Activated naive CD4-positive, alpha-beta T cell (primary cell): Measurements from ENCODE around the gene RASSF4.
A peak's percentile ranks its signal among the peaks of the same experiment; 100 is the strongest.

Experiments
- DNase-seq, 4 experiments: peaks; one replicate each; lab custom pipeline; 2025; lab: John Stamatoyannopoulos, UW

Gene RASSF4

DNA sequence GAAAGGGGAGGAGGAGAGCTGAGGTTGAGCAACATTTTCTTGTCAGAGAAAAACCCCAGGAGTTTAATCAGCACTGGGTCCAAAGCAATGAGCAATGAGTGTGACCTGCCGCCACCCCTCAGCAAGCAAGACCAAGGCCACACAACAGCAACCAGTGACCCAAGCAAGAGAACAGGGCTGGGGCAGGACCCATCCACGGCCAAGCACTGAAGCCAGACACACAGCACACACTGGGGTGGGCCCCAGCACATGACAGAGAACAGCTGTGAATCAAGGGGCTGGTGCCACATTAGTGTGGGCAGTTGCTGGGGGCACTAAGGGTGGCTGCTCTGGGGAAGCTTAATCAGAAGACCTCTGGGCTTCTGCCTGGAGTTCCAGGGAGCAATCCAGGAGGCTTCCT is 32.2 kb upstream of the RASSF4 start:
- DNase-seq = no peak

DNA sequence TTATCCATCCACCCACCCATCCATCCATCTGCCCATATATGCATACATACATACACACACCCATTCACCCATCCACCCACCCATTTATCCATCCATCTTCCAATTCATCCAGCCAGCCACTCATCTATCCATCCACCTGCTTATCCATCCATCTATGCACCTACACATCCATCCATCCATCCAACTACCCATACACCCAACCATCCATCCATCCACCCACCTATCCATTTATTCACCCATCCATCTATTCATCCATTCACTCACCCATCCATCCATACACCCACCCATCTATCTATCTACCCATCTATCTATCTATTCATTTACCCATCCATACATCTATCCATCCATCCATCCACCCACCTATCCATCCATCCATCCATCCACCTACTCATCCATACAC is 31.1 kb upstream of the RASSF4 start:
- DNase-seq = no peak

DNA sequence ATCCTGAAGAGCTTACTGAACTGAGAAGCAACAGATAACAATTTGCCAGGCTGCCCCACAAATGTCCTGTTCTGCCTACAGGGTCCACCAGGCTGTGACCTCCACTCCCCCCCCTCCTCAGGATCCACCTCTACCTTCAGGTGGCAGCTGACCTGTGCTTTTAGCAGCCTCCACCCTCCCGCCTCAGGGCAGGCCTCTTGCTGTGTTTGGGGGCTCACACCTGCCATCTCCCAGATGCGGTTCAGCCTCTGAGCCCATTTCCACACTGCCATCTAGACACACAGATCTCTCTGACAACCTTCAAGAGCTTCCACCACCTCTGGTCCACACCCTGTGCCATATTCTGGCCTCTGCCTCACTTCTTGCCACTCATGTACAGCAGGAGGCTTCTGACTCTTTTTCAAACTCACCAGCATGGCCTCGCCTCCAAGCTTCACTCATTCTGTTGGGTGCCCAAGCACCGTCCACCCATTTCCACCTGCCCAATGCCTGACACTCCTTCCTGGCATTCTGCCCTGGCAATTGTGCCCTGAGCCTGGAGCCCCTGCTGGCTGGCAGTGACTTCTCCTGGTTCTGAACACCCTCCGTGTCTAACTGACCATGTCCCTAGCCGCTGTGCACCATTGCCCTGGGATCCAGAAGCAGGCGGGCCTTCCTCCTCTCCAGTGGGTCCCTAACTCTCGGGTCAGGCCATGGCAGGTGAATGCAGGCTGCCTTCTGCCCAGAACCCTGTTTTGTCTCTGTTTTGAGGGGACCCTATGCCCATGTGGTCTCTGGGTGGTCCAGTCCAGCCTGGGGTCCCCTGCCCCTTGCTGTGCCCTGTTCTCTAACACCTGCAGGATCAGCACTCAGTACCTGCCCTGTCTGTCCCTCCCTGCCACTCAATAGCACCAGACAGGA is 30.0 kb upstream of the RASSF4 start:
- DNase-seq = no peak

DNA sequence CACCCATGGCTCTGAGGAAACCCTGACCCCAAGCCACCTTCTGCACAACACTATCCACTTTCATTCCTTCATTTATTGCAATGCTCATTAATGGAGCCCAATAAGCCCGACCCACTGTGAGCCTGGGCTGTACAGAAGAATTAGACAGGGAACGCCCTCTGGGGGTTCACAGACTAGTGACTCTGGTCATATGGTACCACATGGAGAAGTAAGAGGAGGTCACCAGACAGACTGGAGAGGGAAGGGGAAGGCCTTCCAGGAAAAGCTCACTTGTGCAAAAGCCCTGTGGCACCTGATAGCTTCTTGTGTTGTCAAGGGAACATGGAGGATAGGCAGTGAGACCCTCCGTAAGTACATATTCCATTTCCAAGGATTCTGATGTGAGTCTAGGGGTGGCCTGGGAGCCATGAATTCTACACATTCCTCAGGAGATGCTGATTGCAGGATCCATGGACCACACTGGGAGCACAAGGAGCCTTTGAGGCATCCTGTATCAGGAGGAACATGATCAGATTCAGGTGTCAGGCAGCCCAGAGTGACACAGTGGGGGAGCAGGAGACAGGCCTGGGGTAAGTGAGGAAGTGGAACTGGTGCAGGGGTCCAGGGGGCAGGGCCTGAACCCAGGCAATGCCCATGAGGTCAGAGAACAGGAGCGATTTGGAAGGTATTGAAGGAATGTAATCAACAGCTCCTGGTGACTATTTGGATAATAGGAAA is 28.5 kb upstream of the RASSF4 start:
- DNase-seq = no peak

DNA sequence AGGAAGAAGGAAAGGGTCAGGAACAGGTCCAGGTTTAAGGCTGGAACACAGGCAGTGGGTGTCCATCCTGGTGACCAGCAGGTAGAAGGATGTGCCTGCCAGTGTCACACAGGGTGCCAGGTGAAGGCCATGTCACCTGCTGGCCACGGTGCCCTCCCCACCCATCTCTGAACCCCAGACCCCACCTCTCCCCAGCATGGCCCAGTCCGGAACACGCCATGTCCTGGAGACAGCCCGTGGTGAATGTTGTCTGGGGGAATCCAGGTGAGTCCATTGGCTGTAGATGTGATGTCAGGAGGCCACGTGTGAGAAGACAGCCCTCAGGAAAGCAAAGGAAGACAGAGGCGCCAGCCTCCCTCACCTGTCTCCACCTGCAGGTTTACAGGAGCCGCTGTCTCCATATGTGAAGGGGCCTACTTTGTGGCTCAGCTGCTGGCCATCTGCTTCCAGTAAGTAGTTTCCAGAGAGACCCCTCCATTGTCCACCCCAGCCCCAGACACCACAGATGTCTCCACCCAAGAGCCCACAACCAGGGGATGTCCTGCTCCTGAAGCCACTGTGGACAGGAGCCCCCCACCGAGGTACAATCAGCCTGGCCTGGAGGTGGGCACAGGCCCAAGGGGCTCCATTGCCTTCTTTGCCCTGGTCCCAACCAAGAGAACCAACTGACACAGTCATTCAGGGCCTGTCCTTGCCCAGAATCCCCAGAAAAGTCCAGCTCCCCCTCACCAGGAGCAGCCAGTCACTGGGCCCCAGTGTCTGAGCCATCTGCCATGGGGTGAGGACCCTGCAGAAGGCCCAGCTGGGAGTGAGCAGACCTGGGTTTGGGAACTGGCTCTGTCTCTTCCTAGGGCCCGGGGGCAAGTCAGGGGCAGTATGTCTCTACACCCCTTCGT is 27.7 kb upstream of the RASSF4 start:
- no peak for DNase-seq

DNA sequence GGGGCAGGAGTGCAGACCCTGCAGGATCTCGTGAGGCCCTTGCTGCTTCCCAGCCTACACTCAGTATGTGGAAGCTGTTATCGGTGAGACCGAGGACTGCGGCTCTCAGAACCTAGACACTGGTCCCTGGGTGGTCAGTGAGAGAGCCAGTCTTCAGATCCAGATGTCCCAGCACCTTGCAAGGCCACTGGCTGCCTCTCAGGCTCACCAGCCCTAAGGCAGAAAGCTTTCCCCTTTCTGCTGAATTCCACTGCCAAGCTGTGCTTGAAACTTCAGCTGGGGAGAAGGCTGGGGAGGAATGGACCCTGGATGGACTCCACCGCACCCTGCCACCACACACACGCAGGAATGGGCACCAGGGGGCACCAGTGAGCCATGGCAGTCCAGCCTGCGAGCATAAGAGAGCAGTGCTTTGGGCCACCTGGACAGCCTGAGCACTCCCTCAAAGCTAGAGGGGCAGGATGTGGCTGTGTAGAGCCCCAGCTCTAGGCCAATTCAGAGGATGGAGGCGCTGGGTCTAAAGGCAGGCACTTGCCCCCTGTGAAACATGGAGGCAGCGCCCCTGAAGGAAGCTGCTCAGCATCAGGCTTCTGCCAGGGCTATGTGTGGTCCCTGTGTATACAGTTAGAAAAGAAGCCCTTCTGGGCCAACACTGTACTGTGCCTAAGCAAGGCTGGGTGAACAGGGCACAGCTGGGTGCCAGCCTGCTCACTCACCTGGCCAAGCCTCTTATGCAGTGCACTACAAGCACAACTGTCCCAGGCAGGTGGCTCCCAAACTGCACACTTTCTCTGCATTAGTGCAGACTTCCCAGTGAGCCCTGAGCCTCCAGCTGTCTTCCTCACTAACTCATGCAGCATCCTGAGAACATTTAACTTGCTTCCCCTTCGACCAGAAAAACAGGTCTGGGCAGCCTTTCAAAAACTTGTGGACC is 26.8 kb upstream of the RASSF4 start:
- peak; percentile 48 to 79 (median 74) for DNase-seq

DNA sequence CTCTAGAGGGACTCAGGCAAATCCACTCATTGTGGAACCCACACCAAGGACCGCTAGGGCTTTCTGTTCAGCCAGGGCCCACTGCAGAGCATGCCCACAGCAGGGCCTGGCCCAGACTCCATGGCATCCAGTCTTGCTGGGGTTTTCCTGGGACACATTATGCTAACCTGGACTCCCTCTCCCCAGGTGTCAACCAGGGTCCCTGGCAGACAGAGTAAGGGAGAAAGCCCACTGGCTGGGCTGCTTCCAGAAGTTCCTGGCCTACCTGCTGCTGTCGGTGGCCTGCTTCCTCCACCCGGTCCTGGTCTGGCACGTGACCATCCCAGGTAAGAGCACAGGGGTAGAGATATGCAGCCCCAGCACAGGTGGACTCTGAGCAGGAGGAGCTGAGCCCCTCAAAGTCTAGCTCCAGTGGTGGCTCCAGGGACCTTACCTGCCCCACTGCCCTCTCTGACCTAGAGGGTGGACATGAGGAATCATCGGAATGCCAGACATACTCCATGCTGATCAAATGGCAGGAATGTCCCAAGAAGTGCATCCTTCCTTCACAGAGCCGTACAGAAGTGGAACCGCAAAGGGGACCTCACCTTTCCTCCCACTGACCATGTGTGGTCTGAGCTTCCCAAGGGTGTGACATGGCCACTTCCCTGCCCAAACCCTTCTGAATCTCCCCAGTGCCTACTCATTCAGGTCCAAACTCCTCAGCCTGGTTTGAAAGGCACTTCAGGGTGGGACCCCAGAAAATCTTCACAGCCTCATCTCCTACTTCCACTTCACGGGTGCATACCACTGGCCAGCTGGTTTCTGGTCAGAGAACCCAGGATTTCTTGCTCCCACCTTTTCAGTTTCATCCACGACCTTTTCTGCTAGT is 25.9 kb upstream of the RASSF4 start:
- DNase-seq = no peak

DNA sequence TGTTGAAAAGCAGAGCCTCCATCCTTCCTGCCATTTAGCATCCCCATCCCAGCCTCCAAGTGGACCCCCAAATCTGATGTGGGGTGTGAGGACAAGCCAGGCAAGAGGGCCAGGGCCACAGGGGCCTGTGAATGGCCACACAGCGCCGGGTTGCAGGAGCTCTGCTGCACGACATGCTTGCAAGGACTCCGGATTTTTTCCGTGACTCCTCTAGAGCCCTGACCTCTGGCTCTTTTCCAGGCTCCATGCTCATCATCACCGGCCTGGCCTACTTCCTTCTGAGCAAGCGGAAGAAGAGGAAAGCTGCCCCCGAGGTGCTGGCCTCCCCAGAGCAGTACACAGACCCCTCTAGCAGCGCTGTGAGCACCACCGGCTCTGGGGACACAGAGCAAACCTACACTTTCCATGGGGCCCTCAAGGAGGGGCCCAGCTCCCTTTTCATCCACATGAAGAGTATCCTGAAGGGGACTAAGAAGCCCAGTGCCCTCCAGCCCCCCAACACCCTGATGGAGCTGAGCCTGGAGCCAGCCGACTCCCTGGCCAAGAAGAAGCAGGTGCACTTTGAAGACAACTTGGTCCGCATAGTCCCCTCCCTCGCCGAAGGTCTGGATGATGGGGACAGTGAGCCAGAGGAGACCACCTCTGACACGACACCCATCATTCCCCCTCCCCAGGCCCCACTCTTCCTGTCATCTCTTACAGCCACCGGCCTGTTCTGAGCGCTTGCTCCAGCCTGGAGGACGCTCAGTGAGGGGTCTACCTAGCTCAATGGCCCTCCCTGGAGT is 25.0 kb upstream of the RASSF4 start:
- no peak for DNase-seq

DNA sequence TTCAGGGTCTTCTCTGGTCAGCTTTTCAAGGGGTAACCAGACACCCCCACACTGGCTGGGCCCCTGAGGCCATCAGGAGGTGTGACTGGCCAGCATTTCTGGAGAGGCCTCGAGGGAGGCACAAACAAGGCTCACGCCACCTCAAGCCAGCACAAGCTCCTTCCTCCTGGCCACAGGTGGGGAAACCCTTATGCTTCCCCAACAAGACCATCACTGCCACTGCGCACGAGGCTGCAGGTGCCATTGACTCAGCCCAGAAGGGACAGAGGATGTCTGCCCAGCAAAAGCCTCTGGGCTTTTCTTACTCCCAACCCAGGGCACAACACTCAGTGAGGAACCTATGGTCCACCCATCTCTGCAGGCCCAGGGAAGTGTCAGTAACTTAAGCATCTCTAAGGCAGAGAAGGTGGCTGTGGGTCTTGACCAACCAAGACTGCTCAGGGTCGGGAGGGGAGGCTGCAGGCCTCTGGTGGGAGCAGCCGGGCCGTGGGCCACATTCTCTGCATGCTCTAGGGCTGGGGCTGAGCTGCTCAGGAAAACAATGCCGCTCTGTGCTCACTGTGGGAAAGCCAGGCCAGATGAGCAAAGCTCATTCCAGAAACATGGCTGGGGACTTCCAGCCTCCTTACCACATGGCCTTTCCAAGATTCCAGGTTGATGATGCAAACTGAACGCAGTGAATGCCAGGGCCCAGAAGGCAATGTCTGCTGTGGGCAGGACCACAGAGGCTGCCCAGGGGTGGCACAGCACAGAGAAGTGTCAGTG is 24.2 kb upstream of the RASSF4 start:
- no peak for DNase-seq

DNA sequence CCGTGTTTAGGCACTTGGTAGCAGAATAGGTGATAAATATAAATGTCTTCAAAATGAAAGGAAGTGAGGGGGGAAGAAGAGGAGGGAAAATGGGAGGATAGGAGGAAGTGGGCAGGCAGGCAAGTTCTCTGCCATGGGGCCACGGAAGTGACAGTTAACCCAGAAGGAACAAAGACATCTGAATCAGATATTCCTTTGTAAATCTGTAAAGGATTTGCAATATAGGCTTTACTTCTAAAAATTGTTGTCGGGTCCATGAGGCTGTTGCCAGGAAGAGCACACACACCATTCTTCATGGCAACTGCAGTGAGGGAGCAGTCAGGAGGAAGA is 23.7 kb upstream of the RASSF4 start:
- no peak for DNase-seq

DNA sequence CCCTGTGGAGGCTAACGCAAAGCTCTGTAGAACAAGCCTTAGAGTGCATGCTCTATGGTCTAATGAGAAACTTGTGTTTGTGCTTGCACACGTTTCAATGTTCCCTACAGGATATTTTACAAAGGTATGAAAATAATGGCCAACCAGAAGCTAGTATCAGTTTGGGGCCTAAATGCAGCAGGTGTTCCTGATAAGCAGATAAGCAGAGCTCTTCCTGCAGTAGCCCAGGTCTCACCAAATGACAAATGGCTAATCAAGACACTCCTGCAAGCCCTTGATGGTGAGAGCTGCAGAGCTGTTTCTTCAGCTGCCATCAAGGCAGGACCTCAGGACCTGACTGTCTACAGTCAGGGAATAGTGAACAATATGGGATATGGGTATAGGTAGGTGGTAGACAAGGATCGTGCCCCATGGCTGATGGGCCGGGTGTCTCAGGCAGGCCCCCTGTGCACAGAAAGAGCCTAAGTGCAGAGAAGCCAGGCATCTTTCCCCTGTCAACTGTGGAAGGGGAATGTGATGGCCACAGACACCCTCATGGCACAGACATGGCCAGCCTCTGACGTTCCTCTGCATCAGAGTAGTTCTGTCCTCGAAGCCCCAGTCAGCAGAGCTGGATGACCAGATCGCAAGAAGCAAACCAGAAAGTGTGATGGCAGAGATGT is 23.2 kb upstream of the RASSF4 start:
- no peak for DNase-seq

DNA sequence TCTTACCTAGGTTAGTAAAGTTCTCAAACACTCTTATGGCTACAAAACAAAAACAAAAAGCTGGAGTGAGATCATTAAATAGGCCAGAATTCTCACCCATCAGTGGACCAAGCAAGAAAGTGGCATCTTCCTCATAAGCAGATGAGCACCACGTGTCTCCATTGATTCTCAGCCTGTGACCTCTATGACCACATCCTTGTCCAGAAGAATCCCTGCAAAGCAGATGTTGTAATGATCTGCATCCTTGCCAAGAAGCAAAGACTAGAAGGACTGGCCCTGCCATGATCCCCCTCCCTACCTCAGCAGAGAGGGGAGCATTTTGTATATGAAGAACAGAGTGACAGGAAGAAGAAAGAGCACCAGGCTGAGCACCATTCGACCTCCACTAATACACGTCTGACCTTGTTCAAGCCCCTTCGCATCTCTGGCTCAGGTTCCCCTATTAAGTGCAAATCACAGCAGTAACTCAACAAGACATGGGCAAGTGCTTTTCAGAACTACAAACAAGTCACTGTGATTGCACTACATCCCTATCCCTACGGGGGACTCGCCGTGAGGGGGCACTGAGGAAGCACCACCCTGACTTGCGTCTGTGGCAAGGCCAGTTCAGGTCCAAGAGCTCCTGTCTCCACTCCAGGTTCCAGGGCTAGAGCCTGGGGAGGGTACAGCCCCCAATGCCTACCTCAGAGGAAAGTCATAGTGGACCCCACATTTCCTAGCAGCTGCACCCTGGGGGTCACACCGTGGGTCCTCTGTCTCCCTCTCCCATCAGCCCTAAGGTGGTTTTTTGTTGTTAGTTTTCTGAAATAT is 22.2 kb upstream of the RASSF4 start:
- no peak for DNase-seq

DNA sequence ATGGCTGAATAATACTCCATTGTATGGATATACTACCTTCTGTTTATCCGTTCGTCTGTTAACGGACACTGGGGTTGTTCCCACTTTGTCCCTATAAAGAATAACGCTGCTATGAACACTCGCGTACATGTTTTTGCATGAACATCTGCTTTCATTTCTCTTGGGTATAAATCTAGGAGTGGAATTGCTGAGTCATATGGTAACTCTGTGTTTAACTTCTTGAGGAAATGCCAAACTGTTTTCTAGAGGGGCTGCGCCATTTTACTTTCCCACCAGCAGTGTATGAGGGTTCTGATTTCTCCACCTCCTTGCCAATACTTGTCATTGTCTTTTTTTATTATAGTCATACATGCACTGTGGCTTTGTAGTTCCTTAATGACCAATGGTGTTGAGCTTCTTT is 20.6 kb upstream of the RASSF4 start:
- no peak for DNase-seq

DNA sequence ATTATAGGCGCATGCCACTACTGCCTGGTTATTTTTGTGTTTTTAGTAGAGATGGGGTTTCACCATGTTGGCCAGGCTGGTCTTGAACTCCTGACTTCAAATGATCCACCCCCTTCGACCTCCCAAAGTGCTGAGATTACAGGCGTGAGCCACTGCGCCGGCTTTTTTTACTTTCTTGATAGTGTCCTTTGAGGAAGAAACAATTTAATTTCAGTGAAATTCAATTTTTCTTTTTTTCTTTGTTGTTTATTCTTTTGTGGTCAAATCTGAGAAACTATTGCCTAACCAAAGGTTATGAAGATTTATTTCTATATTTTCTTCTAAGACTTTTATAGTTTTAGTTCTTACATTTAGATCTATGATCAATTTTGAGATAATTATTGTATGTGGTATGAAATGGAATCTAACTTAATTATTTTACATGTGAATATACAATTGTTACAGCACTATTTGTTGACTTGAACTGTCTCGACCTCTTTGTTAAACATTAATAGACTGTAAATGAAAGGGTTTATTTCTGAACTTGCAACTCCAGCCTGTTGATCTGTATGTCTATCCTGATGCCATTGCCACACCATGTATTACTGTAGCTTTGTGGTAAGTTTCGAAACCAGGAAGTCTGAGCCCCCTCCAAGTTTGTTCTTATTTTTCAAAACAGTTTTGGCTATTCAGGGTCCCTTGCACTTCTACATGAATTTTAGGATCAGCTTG is 19.8 kb upstream of the RASSF4 start:
- DNase-seq = no peak

DNA sequence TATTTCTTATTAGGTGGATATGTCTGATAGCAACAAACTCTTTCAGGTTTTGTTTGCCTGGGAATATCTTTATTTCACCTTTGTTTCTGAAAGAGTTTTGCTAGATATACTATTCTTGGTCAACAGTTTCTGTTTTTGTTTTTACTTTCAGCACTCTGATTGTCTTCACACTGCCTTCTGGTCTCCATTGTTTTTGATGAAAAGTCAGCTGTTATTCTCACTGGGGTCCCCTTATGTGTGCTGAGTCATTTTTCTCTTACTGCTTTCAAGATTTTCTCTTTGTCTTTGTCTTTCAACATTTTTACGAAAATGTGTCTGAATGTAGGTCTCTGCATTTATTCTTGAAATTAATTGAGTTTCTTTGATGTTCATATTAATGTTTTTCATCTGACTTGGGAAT is 15.2 kb upstream of the RASSF4 start:
- no peak for DNase-seq

DNA sequence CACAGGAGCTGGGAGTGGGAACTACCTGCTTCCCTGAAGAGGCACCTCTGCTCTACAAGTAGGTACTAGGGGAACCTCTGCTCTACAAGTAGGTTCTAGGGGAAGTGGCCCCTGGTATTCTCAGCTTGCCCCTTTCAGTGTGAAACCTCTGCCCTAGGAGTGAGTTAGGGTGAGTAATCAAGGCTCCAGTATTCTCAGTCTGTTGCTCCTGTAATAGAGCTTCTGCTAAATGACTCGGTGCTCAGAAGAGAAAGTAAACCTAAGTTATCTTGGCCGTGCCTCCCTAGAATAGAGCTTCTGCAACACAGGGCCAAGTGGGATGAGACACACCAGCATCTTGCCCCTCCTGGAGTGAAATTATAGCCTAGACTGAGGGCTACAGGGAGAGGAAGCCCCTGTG is 13.4 kb upstream of the RASSF4 start:
- no peak for DNase-seq
